GM12878 (cell line): ENCODE results near the gene COL9A3. TPM values are rescaled to one million over a fixed set of nuclear protein-coding genes. Genes with fewer than 3 reads are reported as not detected.

ENCODE experiments used
- ATAC-seq: fragments of 200-7000 bp; cut with Tn5 transposase; 3 replicates; pipeline ENCODE4 v1.9.1; 2020; ENCODE audit warnings: mild to moderate bottlenecking, moderate library complexity
- BruUV-seq: library from RNA; stranded (reverse); fragments of 400-500 nt; replicated peaks from 2 replicates; lab custom pipeline; 2021; lab: Mats Ljungman, UMichigan
- CTCF ChIA-PET: fragments of 300-600 bp; sonication (Branson Sonifier 250); formaldehyde crosslinking; extraction: SDS; loops from one replicate; lab custom pipeline; 2021; ENCODE audit warnings: inconsistent platforms; lab: Yijun Ruan, JAX
- POLR2A ChIA-PET: fragments of 350-600 bp; formaldehyde crosslinking; extraction: SDS; loops from one replicate; lab custom pipeline; 2021; ENCODE audit warnings: inconsistent platforms; lab: Charles Lee
- RAD21 ChIA-PET: fragments of 300-600 bp; sonication (Branson Sonifier 250); formaldehyde crosslinking; loops from one replicate; lab custom pipeline; 2023; ENCODE audit warnings: antibody characterized with exemption; ENCODE audit not compliant: unreplicated experiment; lab: Charles Lee
- SMC1A ChIA-PET: fragments of 300-600 bp; sonication (Branson Sonifier 250); formaldehyde crosslinking; loops from one replicate; lab custom pipeline; 2023; ENCODE audit not compliant: unreplicated experiment, uncharacterized antibody; lab: Charles Lee
- DNase-seq: peaks from one replicate; pipeline ENCODE4 v3.0.0-alpha.2; 2011; ENCODE audit warnings: low read depth, low spot score
- FAIRE-seq: peaks from 3 replicates; lab custom pipeline; 2011; peaks lifted over from hg19 to GRCh38; lab: Jason Lieb, UNC
- H2AFZ ChIP-seq: 2 replicates; pipeline ENCODE4 v1.6.0; 2011; ENCODE audit warnings: low read depth, low read length, control low read depth; ENCODE audit not compliant: control insufficient read depth
- H3K27ac ChIP-seq: 2 replicates; pipeline ENCODE4 v1.5.1; 2011; ENCODE audit warnings: control low read depth; ENCODE audit not compliant: control insufficient read depth, insufficient read depth
- H3K27me3 ChIP-seq, 2 experiments: replicated peaks in 1 of 2; 2 replicates each; pipeline versions ENCODE4 v1.6.0 to v1.6.1; 2011; ENCODE audit warnings: low read length in 1 of 2; ENCODE audit not compliant: control insufficient read depth in 2 of 2, insufficient read depth in 2 of 2
- H3K36me3 ChIP-seq, 2 experiments: 2 replicates each; pipeline ENCODE4 v1.5.1; 2011; ENCODE audit warnings: low read length in 1 of 2; ENCODE audit not compliant: control insufficient read depth in 2 of 2, insufficient read depth in 2 of 2
- H3K4me1 ChIP-seq: 2 replicates; pipeline ENCODE4 v1.6.1; 2011; ENCODE audit warnings: mild to moderate bottlenecking, low read length, moderate library complexity, mixed read lengths; ENCODE audit not compliant: control insufficient read depth, insufficient read depth
- H3K4me2 ChIP-seq: 2 replicates; pipeline ENCODE4 v1.6.0; 2011; ENCODE audit warnings: control low read depth; ENCODE audit not compliant: control insufficient read depth, insufficient read depth
- H3K4me3 ChIP-seq: fragments of 200-600 bp; sonication (generic); 2 replicates; pipeline ENCODE4 v1.5.1; 2016
- H3K79me2 ChIP-seq: 2 replicates; pipeline ENCODE4 v1.6.0; 2011; ENCODE audit warnings: low read length; ENCODE audit not compliant: control insufficient read depth, insufficient read depth
- H3K9ac ChIP-seq: 2 replicates; pipeline ENCODE4 v1.8.0; 2011; ENCODE audit warnings: low read length, control low read depth, mixed read lengths; ENCODE audit not compliant: control insufficient read depth, insufficient read depth
- H3K9me3 ChIP-seq: replicated peaks from 3 replicates; pipeline ENCODE4 v1.5.1; 2011; ENCODE audit warnings: mild to moderate bottlenecking, low read length; ENCODE audit not compliant: control insufficient read depth, insufficient read depth
- H4K20me1 ChIP-seq: 2 replicates; pipeline ENCODE4 v1.6.0; 2011; ENCODE audit not compliant: control insufficient read depth, insufficient read depth
- BACH1 ChIP-seq: fragments of 450-650 bp; IDR thresholded peaks from 2 replicates; pipeline ENCODE4 v1.6.1; 2017; ENCODE audit warnings: mild to moderate bottlenecking, borderline replicate concordance
- EGR1 ChIP-seq, 2 experiments: IDR thresholded peaks; 1 replicate in 1 of 2; 2 replicates in 1 of 2; pipeline ENCODE4 v1.6.1; 2011 to 2012; ENCODE audit warnings: low read depth in 2 of 2, low read length in 2 of 2, borderline replicate concordance in 1 of 2, mild to moderate bottlenecking in 1 of 2, moderate library complexity in 1 of 2
- FOXM1 ChIP-seq: IDR thresholded peaks from 2 replicates; pipeline ENCODE4 v1.6.1; 2012; ENCODE audit warnings: low read depth, mild to moderate bottlenecking, inconsistent platforms, low read length, moderate library complexity
- IRF4 ChIP-seq: IDR thresholded peaks from 2 replicates; pipeline ENCODE4 v1.6.1; 2011; ENCODE audit warnings: low read depth, low read length
- JUND ChIP-seq: IDR thresholded peaks from 2 replicates; pipeline ENCODE4 v1.6.1; 2012; ENCODE audit warnings: low read depth, mild to moderate bottlenecking, low read length, improper control_type of control experiment, moderate library complexity
- LARP7 ChIP-seq: fragments of 450-650 bp; IDR thresholded peaks from 2 replicates; pipeline ENCODE4 v1.6.1; 2017; ENCODE audit warnings: mild to moderate bottlenecking
- NFYA ChIP-seq: IDR thresholded peaks from 2 replicates; pipeline ENCODE4 v1.6.1; 2011; ENCODE audit warnings: low read depth, mild to moderate bottlenecking, low read length, improper control_type of control experiment, borderline replicate concordance
- NR2C2 ChIP-seq: IDR thresholded peaks from 2 replicates; pipeline ENCODE4 v1.6.1; 2011; ENCODE audit warnings: borderline replicate concordance, low read depth; ENCODE audit not compliant: control insufficient read depth, insufficient read length
- YBX1 ChIP-seq: fragments of 450-650 bp; IDR thresholded peaks from 2 replicates; pipeline ENCODE4 v1.6.1; 2016; ENCODE audit warnings: antibody characterized with exemption
- ZNF622 ChIP-seq: fragments of 450-650 bp; IDR thresholded peaks from 2 replicates; pipeline ENCODE4 v1.6.1; 2017; ENCODE audit warnings: mild to moderate bottlenecking, inconsistent platforms
- WGBS: methylation state at CpG from one replicate; pipeline ENCODE4 v1.1.6; 2016; ENCODE audit warnings: low lambda C conversion rate; ENCODE audit not compliant: insufficient replicate concordance, insufficient coverage; ENCODE audit errors: missing lambda C conversion rate; 5-methylcytosine and 5-hydroxymethylcytosine counted together
- in situ Hi-C: fragments of 300-500 bp; cut with MboI; formaldehyde crosslinking; loops from 9 replicates; pipeline ENCODE4 v1.14.3; 2018; ENCODE audit warnings: mixed read lengths
- intact Hi-C: fragments of 100-400 bp; cut with micrococcal nuclease; formaldehyde crosslinking; loops from one replicate; pipeline ENCODE4 v1.14.2; 2022; ENCODE audit not compliant: unreplicated experiment
- polyA plus RNA-seq, 11 experiments: library from polyadenylated mRNA; depleted of rRNA in 4 of 11; unstranded in 6 of 11; stranded (reverse) in 5 of 11; fragments of >200 nt; fragmentation: Nextera tagmentation in 4 of 11; fragmentation: Illumina TruSeq in 1 of 11; extraction: Ambion mirVana in 4 of 11; extraction: Trizol in 1 of 11; gene quantifications; 1 replicate in 1 of 11; 2 replicates in 10 of 11; pipeline versions ENCODE4 v1.2.1 to v1.2.3, GENCODE V29; 2011 to 2016; ENCODE audit warnings: inconsistent platforms in 2 of 11, missing spikeins in 2 of 11, low read depth in 1 of 11
- total RNA-seq, 4 experiments: library from RNA; depleted of rRNA in 3 of 4; stranded (reverse); fragments of >200 nt in 3 of 4; fragmentation: Illumina TruSeq in 1 of 4; extraction: Trizol in 1 of 4; gene quantifications; 2 replicates each; pipeline versions ENCODE4 v1.2.1 to v1.2.3, GENCODE V29; 2013 to 2021
- TF ChIP-seq, protein P1 (sequence below): IDR thresholded peaks from 2 replicates; pipeline ENCODE4 v1.6.1; 2011; ENCODE audit warnings: borderline replicate concordance, low read depth, mild to moderate bottlenecking, moderate library complexity, mixed read lengths, low read length; ENCODE audit not compliant: insufficient read depth; ENCODE audit errors: extremely low read length
- TF ChIP-seq, protein P2 (sequence below): fragments of 450-650 bp; IDR thresholded peaks from 2 replicates; pipeline ENCODE4 v1.6.1; 2016; ENCODE audit warnings: mild to moderate bottlenecking
- TF ChIP-seq, protein P3 (sequence below): fragments of 450-650 bp; IDR thresholded peaks from 2 replicates; pipeline ENCODE4 v1.6.1; 2014; ENCODE audit warnings: mild to moderate bottlenecking
- TF ChIP-seq, protein P4 (sequence below): fragments of 450-650 bp; IDR thresholded peaks from 2 replicates; pipeline ENCODE4 v1.6.1; 2017; ENCODE audit warnings: mild to moderate bottlenecking

The COL9A3 gene
- total and polyA plus RNA-seq, 10 of the 15 experiments (the other 5 are each of a cell fraction or from before 2014, with no cell fraction given): 0.09 to 1.7 (median 0.63) TPM; not detected in 1

DNA sequence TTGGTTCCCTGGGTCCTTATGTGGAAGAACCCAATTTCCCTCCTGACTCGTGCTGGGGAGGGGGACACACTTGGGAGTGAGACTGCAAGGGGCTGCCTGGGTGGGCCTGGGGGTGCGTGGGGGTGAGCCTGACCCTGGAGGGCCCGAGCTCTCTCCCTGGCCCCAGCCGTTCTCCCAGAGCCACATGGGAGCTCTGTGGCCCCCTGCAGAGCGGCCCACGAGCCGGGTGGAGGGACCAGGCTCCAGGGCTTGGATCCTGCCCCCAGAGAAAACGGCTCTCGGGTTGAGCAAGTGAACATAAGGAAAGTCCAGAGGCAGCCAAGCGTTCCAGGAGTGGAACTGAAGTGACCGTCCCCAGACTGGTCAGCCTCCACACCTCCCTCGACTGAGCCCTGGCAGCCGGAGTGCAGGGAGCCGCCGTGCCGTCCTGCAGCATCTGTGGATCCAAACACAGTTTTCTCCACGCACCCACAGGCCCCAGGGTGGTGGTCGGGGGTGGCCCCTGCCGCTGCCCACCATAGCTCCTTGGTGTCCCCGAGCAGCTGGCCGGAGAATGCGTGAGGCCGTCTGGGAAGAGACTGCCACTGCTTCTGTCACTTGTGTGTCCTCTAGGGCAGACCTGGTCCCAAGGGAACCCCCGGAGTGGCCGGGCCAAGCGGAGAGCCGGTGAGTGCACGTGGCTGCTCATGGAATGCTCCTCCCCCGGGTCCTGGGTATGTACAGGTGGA, 10.6 kb downstream of the COL9A3 start:
- Histone ChIP-seq H3K79me2 (no peaks in the 10 kb centered on the region), H4K20me1 (no peaks in the 10 kb centered on the region), H3K27me3 (no peaks in the 10 kb centered on the region), H3K27ac (no peak overlapping the region), H3K4me2 (no peak overlapping the region), H3K4me1 (peaks cover 11% of the 10 kb centered on the region), H3K4me3 (no peak overlapping the region), H3K9me3 (no peaks in the 10 kb centered on the region), H3K36me3 (no peaks in the 10 kb centered on the region), H3K9ac (no peak overlapping the region), H2AFZ (no peak overlapping the region)
- in situ Hi-C loops: loop anchor here (5.0 kb wide), 1 partner anchor 50 kb away; no protein-coding TSS in a partner anchor
- ATAC-seq (no peak), FAIRE-seq (no peak), DNase-seq (no peak)
- no TSS peak for BruUV-seq
- POLR2A ChIA-PET: no interaction called here
- intact Hi-C loops: no loop called here
- RAD21 ChIA-PET: no interaction called here
- WGBS: 38% methylated on average over 26 of the region's 29 CpGs
- SMC1A ChIA-PET: no interaction called here
- CTCF ChIA-PET: no interaction called here
- TF ChIP-seq BACH1 (no peak), ZNF622 (no peak), EGR1 (IDR thresholded peaks at IDR 0.05; ENCODE audit: borderline replicate concordance in 1 of 2, low read depth in 2 of 2, low read length in 2 of 2) (no peak), IRF4 (no peak), LARP7 (no peak), NFYA (no peak), YBX1 (no peak), NR2C2 (no peak), FOXM1 (no peak), JUND (no peak)
- TF ChIP-seq, protein P1, sequence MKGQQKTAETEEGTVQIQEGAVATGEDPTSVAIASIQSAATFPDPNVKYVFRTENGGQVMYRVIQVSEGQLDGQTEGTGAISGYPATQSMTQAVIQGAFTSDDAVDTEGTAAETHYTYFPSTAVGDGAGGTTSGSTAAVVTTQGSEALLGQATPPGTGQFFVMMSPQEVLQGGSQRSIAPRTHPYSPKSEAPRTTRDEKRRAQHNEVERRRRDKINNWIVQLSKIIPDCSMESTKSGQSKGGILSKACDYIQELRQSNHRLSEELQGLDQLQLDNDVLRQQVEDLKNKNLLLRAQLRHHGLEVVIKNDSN: no peak
- TF ChIP-seq, protein P2, sequence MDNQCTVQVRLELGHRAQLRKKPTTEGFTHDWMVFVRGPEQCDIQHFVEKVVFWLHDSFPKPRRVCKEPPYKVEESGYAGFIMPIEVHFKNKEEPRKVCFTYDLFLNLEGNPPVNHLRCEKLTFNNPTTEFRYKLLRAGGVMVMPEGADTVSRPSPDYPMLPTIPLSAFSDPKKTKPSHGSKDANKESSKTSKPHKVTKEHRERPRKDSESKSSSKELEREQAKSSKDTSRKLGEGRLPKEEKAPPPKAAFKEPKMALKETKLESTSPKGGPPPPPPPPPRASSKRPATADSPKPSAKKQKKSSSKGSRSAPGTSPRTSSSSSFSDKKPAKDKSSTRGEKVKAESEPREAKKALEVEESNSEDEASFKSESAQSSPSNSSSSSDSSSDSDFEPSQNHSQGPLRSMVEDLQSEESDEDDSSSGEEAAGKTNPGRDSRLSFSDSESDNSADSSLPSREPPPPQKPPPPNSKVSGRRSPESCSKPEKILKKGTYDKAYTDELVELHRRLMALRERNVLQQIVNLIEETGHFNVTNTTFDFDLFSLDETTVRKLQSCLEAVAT: no peak
- TF ChIP-seq, protein P3, sequence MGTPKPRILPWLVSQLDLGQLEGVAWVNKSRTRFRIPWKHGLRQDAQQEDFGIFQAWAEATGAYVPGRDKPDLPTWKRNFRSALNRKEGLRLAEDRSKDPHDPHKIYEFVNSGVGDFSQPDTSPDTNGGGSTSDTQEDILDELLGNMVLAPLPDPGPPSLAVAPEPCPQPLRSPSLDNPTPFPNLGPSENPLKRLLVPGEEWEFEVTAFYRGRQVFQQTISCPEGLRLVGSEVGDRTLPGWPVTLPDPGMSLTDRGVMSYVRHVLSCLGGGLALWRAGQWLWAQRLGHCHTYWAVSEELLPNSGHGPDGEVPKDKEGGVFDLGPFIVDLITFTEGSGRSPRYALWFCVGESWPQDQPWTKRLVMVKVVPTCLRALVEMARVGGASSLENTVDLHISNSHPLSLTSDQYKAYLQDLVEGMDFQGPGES: no peak
- TF ChIP-seq, protein P4, sequence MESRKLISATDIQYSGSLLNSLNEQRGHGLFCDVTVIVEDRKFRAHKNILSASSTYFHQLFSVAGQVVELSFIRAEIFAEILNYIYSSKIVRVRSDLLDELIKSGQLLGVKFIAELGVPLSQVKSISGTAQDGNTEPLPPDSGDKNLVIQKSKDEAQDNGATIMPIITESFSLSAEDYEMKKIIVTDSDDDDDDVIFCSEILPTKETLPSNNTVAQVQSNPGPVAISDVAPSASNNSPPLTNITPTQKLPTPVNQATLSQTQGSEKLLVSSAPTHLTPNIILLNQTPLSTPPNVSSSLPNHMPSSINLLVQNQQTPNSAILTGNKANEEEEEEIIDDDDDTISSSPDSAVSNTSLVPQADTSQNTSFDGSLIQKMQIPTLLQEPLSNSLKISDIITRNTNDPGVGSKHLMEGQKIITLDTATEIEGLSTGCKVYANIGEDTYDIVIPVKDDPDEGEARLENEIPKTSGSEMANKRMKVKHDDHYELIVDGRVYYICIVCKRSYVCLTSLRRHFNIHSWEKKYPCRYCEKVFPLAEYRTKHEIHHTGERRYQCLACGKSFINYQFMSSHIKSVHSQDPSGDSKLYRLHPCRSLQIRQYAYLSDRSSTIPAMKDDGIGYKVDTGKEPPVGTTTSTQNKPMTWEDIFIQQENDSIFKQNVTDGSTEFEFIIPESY: no peak
